ENCODE data around the gene NCKAP5L.

The NCKAP5L gene

DNA sequence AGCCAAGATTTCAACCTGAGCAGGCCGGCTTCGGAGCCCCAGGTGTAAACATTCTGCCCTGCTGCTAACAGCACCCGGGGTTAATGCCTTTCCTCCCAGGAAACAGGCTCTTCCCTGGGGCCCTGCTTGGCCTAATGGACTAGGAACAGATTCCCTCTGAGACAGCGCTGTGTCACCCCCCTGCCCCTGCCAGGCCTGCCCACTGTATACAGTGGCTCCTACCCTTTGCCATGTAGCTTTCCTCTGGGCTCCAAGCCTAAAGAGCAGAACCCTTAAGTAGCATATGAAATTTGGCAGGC, 43.0 kb upstream of the NCKAP5L start (continued):
- no peak for TF ChIP-seq BACH2 (CRISPR knock-in tag; IDR thresholded peaks at IDR 0.05; ENCODE audit: borderline replicate concordance)
- TF ChIP-seq CSDC2 (CRISPR knock-in tag; IDR thresholded peaks at IDR 0.05) = no peak
- no peak for TF ChIP-seq GLIS3 (CRISPR knock-in tag; IDR thresholded peaks at IDR 0.05)
- TF ChIP-seq ZNF8 (CRISPR knock-in tag; IDR thresholded peaks at IDR 0.05) = no peak
- no peak for TF ChIP-seq ESRRG (CRISPR knock-in tag; IDR thresholded peaks at IDR 0.05)
- no peak for TF ChIP-seq ZNF70 (CRISPR knock-in tag; IDR thresholded peaks at IDR 0.05)
- no peak for TF ChIP-seq PPARA (CRISPR knock-in tag; IDR thresholded peaks at IDR 0.05; ENCODE audit: borderline replicate concordance)
- no peak for TF ChIP-seq ARNTL (CRISPR knock-in tag; IDR thresholded peaks at IDR 0.05; ENCODE audit: borderline replicate concordance, low read depth)
- no peak for TF ChIP-seq ZFP30 (CRISPR knock-in tag; IDR thresholded peaks at IDR 0.05)
- TF ChIP-seq, protein P1, sequence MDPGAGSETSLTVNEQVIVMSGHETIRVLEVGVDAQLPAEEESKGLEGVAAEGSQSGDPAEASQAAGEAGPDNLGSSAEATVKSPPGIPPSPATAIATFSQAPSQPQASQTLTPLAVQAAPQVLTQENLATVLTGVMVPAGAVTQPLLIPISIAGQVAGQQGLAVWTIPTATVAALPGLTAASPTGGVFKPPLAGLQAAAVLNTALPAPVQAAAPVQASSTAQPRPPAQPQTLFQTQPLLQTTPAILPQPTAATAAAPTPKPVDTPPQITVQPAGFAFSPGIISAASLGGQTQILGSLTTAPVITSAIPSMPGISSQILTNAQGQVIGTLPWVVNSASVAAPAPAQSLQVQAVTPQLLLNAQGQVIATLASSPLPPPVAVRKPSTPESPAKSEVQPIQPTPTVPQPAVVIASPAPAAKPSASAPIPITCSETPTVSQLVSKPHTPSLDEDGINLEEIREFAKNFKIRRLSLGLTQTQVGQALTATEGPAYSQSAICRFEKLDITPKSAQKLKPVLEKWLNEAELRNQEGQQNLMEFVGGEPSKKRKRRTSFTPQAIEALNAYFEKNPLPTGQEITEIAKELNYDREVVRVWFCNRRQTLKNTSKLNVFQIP (CRISPR knock-in tag; IDR thresholded peaks at IDR 0.05; ENCODE audit: borderline replicate concordance, low read depth) = no peak
- no peak for TF ChIP-seq RARB (CRISPR knock-in tag; IDR thresholded peaks at IDR 0.05)

DNA sequence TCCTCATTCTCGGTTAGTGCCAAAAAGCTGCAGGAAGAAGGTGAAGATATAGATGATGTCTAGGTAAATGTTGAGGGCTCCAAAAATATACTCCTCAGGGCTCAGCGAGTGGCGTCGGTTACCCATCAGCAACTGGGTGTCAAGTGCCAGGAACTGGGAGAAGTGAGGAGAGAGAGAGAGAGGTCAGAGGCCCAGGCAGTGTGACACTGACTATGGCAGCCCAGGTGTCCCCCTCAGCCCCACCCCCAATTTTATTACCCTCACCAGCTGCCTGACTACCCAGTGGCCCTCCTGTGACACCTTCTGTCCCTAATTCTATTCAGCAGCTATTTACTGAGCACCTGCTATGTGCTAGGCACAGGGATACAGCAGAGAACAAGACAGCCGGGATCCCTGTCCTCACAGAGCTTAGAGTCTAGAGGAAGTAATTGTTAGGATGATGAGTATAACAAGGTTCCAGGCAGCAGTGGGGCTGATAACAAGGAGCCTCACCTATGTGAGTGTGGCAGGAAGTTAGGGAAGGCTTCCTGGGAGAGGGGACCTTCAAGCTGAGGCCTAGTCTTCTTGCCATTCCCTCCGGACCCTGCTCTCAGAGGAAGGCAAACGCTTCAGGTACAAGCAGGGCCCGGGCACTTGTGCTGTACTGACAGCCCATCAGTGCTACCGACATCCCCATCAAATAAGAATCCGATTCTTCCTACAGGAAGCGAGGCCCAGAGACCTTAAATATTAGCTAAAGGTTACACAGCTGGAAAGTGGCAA, 42.5 kb upstream of the NCKAP5L start:
- no peak for ATAC-seq
- TF ChIP-seq TOX (CRISPR knock-in tag; IDR thresholded peaks at IDR 0.05; ENCODE audit: borderline replicate concordance) (no peak), GLIS3 (CRISPR knock-in tag; IDR thresholded peaks at IDR 0.05) (no peak), SNAI2 (CRISPR knock-in tag; IDR thresholded peaks at IDR 0.05) (no peak), ZFP3 (CRISPR knock-in tag; IDR thresholded peaks at IDR 0.05) (no peak), OSR1 (CRISPR knock-in tag; IDR thresholded peaks at IDR 0.05) (no peak), ESRRG (CRISPR knock-in tag; IDR thresholded peaks at IDR 0.05) (no peak), CSDC2 (CRISPR knock-in tag; IDR thresholded peaks at IDR 0.05) (no peak), ZNF8 (CRISPR knock-in tag; IDR thresholded peaks at IDR 0.05) (no peak)
- TF ChIP-seq, protein P1 (CRISPR knock-in tag; IDR thresholded peaks at IDR 0.05; ENCODE audit: borderline replicate concordance, low read depth) = no peak

DNA sequence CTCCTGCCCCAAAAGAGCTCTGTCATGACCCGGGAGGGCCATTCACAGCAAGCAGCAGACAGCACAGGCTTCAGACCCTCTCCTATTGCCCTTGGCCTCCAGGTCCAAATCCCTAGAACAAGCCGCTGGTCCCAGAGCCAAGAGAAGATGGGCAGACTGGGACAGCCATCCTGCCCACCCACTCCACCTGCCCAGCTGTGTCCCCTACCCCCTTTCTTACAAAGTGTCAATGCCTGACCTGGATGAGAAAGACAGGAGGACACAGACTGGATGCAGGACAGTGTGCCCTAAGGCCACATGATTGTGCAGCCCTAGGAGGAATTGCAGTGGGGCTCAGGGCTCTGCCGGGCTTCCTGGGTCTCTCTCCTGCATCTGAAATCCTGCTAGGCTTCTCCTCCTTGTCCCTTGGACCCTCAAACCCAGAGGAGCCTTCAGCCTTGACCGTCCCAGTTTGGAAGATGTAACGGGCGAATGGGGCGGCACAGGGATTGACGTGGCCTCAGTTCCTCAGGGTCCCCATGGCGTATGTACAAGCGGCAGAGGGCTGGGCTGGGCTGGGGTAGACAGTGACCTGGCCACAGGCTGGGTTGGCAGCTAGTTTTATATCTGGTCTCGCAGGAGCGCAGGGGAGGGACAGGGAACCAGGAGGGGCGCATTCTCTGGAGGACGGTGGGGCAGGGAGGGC, 41.7 kb upstream of the NCKAP5L start:
- peak; percentile 8 for ATAC-seq
- TF ChIP-seq OSR1 (CRISPR knock-in tag; IDR thresholded peaks at IDR 0.05) = no peak
- TF ChIP-seq PPARA (CRISPR knock-in tag; IDR thresholded peaks at IDR 0.05; ENCODE audit: borderline replicate concordance) = no peak
- no peak for TF ChIP-seq ISL1 (CRISPR knock-in tag; IDR thresholded peaks at IDR 0.05)
- TF ChIP-seq ZNF8 (CRISPR knock-in tag; IDR thresholded peaks at IDR 0.05) = no peak
- TF ChIP-seq ZNF565 (CRISPR knock-in tag; conservative IDR thresholded peaks at IDR 0.05; ENCODE audit: low read depth) = no peak

DNA sequence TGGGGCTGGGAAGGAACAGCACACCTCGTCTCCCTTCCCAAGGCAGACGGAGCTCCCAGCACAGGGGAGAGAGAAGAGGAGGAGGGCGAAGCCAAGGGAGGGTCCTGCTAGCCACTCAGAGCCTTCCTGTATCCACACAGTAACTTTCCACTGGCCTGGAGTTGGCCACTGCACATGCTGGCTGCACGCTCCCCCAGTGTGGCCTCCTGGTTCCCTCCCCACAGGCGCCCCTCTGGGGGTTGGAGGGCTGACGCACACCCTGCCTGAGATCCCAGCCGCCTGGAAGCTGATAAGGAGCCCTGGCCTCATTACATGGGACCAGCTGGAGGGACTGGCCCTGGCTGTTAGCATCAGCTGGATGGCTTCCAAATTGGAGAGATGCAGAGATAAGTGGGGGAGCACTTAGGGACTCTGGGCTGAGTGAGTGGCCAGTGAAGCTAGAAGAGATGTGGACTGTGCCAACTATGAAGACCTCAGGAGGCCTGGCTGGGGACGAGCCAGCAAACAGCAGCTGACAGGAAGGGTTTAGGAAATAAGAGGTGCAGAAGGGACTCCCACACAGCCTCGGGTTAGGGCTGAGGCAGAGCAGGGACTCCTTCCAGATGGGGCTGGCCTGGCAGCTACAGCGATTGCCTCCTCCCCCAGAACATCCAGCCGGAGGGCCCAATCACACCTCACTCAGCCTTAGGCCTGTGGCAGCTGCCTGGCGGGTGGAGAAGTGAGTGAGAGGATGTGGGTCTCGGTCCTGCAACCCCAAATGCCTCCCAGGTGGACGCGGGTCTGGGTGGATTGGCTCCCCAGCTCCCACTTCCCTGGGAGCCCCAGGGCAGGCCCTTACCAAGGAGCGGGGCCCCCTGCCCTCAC, 41.0 kb upstream of the NCKAP5L start:
- peak; percentile 84 for ATAC-seq
- TF ChIP-seq, protein P2, sequence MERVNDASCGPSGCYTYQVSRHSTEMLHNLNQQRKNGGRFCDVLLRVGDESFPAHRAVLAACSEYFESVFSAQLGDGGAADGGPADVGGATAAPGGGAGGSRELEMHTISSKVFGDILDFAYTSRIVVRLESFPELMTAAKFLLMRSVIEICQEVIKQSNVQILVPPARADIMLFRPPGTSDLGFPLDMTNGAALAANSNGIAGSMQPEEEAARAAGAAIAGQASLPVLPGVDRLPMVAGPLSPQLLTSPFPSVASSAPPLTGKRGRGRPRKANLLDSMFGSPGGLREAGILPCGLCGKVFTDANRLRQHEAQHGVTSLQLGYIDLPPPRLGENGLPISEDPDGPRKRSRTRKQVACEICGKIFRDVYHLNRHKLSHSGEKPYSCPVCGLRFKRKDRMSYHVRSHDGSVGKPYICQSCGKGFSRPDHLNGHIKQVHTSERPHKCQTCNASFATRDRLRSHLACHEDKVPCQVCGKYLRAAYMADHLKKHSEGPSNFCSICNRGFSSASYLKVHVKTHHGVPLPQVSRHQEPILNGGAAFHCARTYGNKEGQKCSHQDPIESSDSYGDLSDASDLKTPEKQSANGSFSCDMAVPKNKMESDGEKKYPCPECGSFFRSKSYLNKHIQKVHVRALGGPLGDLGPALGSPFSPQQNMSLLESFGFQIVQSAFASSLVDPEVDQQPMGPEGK (CRISPR knock-in tag; IDR thresholded peaks at IDR 0.05; ENCODE audit: borderline replicate concordance) = peak; percentile 90
- TF ChIP-seq, protein P1 (CRISPR knock-in tag; IDR thresholded peaks at IDR 0.05; ENCODE audit: borderline replicate concordance, low read depth) = no peak
- TF ChIP-seq ISL1 (CRISPR knock-in tag; IDR thresholded peaks at IDR 0.05) = peak; percentile 92
- no peak for TF ChIP-seq ARNTL (CRISPR knock-in tag; IDR thresholded peaks at IDR 0.05; ENCODE audit: borderline replicate concordance, low read depth)
- peak; percentile 32; the same call in 1 of the 2 replicates for TF ChIP-seq ZNF8 (CRISPR knock-in tag; IDR thresholded peaks at IDR 0.05)
- TF ChIP-seq, protein P3, sequence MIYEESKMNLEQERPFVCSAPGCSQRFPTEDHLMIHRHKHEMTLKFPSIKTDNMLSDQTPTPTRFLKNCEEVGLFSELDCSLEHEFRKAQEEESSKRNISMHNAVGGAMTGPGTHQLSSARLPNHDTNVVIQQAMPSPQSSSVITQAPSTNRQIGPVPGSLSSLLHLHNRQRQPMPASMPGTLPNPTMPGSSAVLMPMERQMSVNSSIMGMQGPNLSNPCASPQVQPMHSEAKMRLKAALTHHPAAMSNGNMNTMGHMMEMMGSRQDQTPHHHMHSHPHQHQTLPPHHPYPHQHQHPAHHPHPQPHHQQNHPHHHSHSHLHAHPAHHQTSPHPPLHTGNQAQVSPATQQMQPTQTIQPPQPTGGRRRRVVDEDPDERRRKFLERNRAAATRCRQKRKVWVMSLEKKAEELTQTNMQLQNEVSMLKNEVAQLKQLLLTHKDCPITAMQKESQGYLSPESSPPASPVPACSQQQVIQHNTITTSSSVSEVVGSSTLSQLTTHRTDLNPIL (CRISPR knock-in tag; IDR thresholded peaks at IDR 0.05; ENCODE audit: low read depth) = peak; percentile 25; the same call in 1 of the 2 replicates
- TF ChIP-seq CSDC2 (CRISPR knock-in tag; IDR thresholded peaks at IDR 0.05) = 0 out of 2 replicates have a peak, but pooled peaks have one; percentile 65
- peak; percentile 94 for TF ChIP-seq SNAI2 (CRISPR knock-in tag; IDR thresholded peaks at IDR 0.05)
- TF ChIP-seq, protein P4, sequence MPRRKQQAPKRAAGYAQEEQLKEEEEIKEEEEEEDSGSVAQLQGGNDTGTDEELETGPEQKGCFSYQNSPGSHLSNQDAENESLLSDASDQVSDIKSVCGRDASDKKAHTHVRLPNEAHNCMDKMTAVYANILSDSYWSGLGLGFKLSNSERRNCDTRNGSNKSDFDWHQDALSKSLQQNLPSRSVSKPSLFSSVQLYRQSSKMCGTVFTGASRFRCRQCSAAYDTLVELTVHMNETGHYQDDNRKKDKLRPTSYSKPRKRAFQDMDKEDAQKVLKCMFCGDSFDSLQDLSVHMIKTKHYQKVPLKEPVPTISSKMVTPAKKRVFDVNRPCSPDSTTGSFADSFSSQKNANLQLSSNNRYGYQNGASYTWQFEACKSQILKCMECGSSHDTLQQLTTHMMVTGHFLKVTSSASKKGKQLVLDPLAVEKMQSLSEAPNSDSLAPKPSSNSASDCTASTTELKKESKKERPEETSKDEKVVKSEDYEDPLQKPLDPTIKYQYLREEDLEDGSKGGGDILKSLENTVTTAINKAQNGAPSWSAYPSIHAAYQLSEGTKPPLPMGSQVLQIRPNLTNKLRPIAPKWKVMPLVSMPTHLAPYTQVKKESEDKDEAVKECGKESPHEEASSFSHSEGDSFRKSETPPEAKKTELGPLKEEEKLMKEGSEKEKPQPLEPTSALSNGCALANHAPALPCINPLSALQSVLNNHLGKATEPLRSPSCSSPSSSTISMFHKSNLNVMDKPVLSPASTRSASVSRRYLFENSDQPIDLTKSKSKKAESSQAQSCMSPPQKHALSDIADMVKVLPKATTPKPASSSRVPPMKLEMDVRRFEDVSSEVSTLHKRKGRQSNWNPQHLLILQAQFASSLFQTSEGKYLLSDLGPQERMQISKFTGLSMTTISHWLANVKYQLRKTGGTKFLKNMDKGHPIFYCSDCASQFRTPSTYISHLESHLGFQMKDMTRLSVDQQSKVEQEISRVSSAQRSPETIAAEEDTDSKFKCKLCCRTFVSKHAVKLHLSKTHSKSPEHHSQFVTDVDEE (CRISPR knock-in tag; IDR thresholded peaks at IDR 0.05) = peak; percentile 79; the same call in 1 of the 2 replicates
- peak; percentile 79 for TF ChIP-seq ZFP3 (CRISPR knock-in tag; IDR thresholded peaks at IDR 0.05)
- TF ChIP-seq ZNF70 (CRISPR knock-in tag; IDR thresholded peaks at IDR 0.05) = peak; percentile 64
